Upper lobe of right lung (tissue), 1 donor: ENCODE measurements around the gene RBM22. TPM values are rescaled to one million over a fixed set of nuclear protein-coding genes. Genes with fewer than 3 reads are reported as not detected.
A peak's percentile ranks its signal among the peaks of the same experiment; 100 is the strongest.

Source experiments
- ATAC-seq: fragments of 200-7000 bp; cut with Tn5 transposase; one replicate; pipeline ENCODE4 v1.9.1; 2020; ENCODE audit warnings: mild to moderate bottlenecking, moderate library complexity
- DNase-seq: peaks from one replicate; pipeline ENCODE4 v3.0.0-alpha.2; 2020
- H3K27ac ChIP-seq: fragments of 200-600 bp; one replicate; pipeline ENCODE4 v1.8.0; 2022
- H3K27me3 ChIP-seq: fragments of 200-600 bp; one replicate; pipeline ENCODE4 v1.8.0; 2022; ENCODE audit warnings: mild to moderate bottlenecking
- H3K36me3 ChIP-seq: fragments of 200-600 bp; one replicate; pipeline ENCODE4 v1.8.0; 2022
- H3K4me1 ChIP-seq: fragments of 200-600 bp; one replicate; pipeline ENCODE4 v1.8.0; 2022
- H3K4me3 ChIP-seq: fragments of 200-600 bp; one replicate; pipeline ENCODE4 v1.8.0; 2022; ENCODE audit warnings: mild to moderate bottlenecking
- H3K9me3 ChIP-seq: fragments of 200-600 bp; one replicate; pipeline ENCODE4 v1.8.0; 2022
- CTCF ChIP-seq: fragments of 200-600 bp; IDR thresholded peaks from one replicate; pipeline ENCODE4 v1.8.0; 2022; ENCODE audit warnings: antibody characterized with exemption
- intact Hi-C: fragments of 100-400 bp; cut with DNase I; formaldehyde crosslinking; loops from one replicate; pipeline ENCODE4 v1.11.0; 2022
- total RNA-seq: library from RNA; stranded (reverse); fragmentation: NEBNext Ultra II Directional; extraction: Animal tissue kit (Norgen Biotek cat#: 25700); gene quantifications from one replicate; pipeline ENCODE4 v1.2.1, GENCODE V29; 2021
- donor health status: DM: no; HTN: yes; CAD: no; lungs with severe emphysema.

RBM22 gene
- total RNA-seq, 1 donor from 2014 or later, result 51.2 TPM

- DNase-seq, result no peak
- peaks cover 23% of the 10 kb centered on the region for H3K4me1 ChIP-seq
- H3K36me3 ChIP-seq, result peaks cover 21% of the 10 kb centered on the region
- no peak overlapping the region for H3K4me3 ChIP-seq
- no peaks in the 10 kb centered on the region for H3K27me3 ChIP-seq
- peak overlapping the region; percentile 47 for H3K27ac ChIP-seq
- intact Hi-C loops, result no loop called here
- no peak for TF ChIP-seq CTCF
- ATAC-seq, result no peak
- H3K9me3 ChIP-seq, result no peaks in the 10 kb centered on the region
Measured at GRCh38 chr5:150653762-150654556, 46.9 kb downstream of the RBM22 start.

GRCh38 chr5:150653145-150653761 is 47.6 kb downstream of the RBM22 start:
- H3K9me3 ChIP-seq, result no peaks in the 10 kb centered on the region
- no peak for TF ChIP-seq CTCF
- intact Hi-C loops, result no loop called here
- no peaks in the 10 kb centered on the region for H3K27me3 ChIP-seq
- ATAC-seq, result no peak
- no peak for DNase-seq
- peaks cover 23% of the 10 kb centered on the region for H3K4me1 ChIP-seq
- no peak overlapping the region for H3K4me3 ChIP-seq
- peaks cover 28% of the 10 kb centered on the region for H3K36me3 ChIP-seq
- H3K27ac ChIP-seq, result peak overlapping the region; percentile 47

- H3K9me3 ChIP-seq, result no peaks in the 10 kb centered on the region
- peak overlapping the region; percentile 24 for H3K27ac ChIP-seq
- DNase-seq (no peak), ATAC-seq (no peak)
- no peak for TF ChIP-seq CTCF
- H3K4me3 ChIP-seq, result no peak overlapping the region
- H3K4me1 ChIP-seq, result peaks cover 24% of the 10 kb centered on the region
- H3K36me3 ChIP-seq, result peaks cover 32% of the 10 kb centered on the region
- no peaks in the 10 kb centered on the region for H3K27me3 ChIP-seq
- intact Hi-C loops, result no loop called here
Measured at GRCh38 chr5:150651924-150652671, 48.8 kb downstream of the RBM22 start.

- intact Hi-C loops, result no loop called here
- peaks cover 32% of the 10 kb centered on the region for H3K36me3 ChIP-seq
- no peak for DNase-seq
Measured at GRCh38 chr5:150651382-150651781, 49.5 kb downstream of the RBM22 start.

More at GRCh38 chr5:150651382-150651781, 49.5 kb downstream of the RBM22 start:
- Histone ChIP-seq H3K4me3 (no peak overlapping the region), H3K27me3 (no peaks in the 10 kb centered on the region), H3K9me3 (no peaks in the 10 kb centered on the region), H3K27ac (no peak overlapping the region), H3K4me1 (peaks cover 20% of the 10 kb centered on the region)
- TF ChIP-seq CTCF, result no peak
- ATAC-seq, result peak; percentile 8
